Common myeloid progenitor, CD34-positive (primary cell): ENCODE results near the gene FKBP14.

Experiments used
- CTCF ChIA-PET: fragments of 350-600 bp; sonication (Branson Sonifier 250); formaldehyde crosslinking; loops from one replicate; lab custom pipeline; 2021; ENCODE audit warnings: antibody characterized with exemption; lab: Charles Lee
- POLR2A ChIA-PET: fragments of 350-600 bp; sonication (Branson Sonifier 250); formaldehyde crosslinking; loops from one replicate; lab custom pipeline; 2021; ENCODE audit warnings: antibody characterized with exemption; lab: Charles Lee
- DNase-seq, 3 donors: peaks; one replicate each; pipeline versions ENCODE4 v3.0.0 to v3.0.0-alpha.2; 2013
- H3K27ac ChIP-seq, 2 experiments: 1 replicate in 1 of 2; 2 replicates in 1 of 2; pipeline ENCODE4 v1.7.0; 2013; ENCODE audit warnings: inconsistent platforms in 2 of 2, low read length in 2 of 2, mild to moderate bottlenecking in 2 of 2, low read depth in 1 of 2, moderate library complexity in 1 of 2; ENCODE audit not compliant: severe bottlenecking in 2 of 2, insufficient read depth in 1 of 2, poor library complexity in 1 of 2
- H3K27me3 ChIP-seq, 5 experiments: replicated peaks in 2 of 5; 1 replicate in 3 of 5; 2 replicates in 2 of 5; pipeline versions ENCODE4 v1.6.1 to v1.7.0; 2013; ENCODE audit warnings: low read length in 4 of 5, mild to moderate bottlenecking in 2 of 5, moderate library complexity in 2 of 5, inconsistent platforms in 1 of 5; ENCODE audit not compliant: insufficient read depth in 5 of 5, control insufficient read depth in 4 of 5
- H3K36me3 ChIP-seq, 4 experiments: 1 replicate in 2 of 4; 2 replicates in 2 of 4; pipeline versions ENCODE4 v1.6.1 to v1.7.0; 2013; ENCODE audit warnings: low read length in 3 of 4, control low read depth in 1 of 4, mild to moderate bottlenecking in 1 of 4; ENCODE audit not compliant: control insufficient read depth in 4 of 4, insufficient read depth in 4 of 4
- H3K4me1 ChIP-seq, 4 experiments: 1 replicate in 3 of 4; 2 replicates in 1 of 4; pipeline versions ENCODE4 v1.6.1 to v1.7.1; 2013; ENCODE audit warnings: low read length in 3 of 4, mild to moderate bottlenecking in 3 of 4, control low read depth in 1 of 4, inconsistent platforms in 1 of 4, moderate library complexity in 1 of 4; ENCODE audit not compliant: control insufficient read depth in 4 of 4, insufficient read depth in 4 of 4; ENCODE audit errors: control extremely low read depth in 1 of 4
- H3K4me3 ChIP-seq, 7 experiments: 1 replicate in 4 of 7; 2 replicates in 3 of 7; pipeline versions ENCODE4 v1.5.1 to v1.7.0; 2013; ENCODE audit warnings: mild to moderate bottlenecking in 7 of 7, low read length in 6 of 7, moderate library complexity in 6 of 7, inconsistent platforms in 2 of 7, low read depth in 2 of 7, control low read depth in 1 of 7; ENCODE audit not compliant: insufficient read depth in 4 of 7, control insufficient read depth in 1 of 7; ENCODE audit errors: extremely low read depth in 1 of 7
- H3K9me3 ChIP-seq, 5 experiments: 1 replicate in 4 of 5; 2 replicates in 1 of 5; pipeline versions ENCODE4 v1.6.1 to v1.7.1; 2013; ENCODE audit warnings: low read length in 4 of 5, mild to moderate bottlenecking in 2 of 5, inconsistent platforms in 1 of 5, low read depth in 1 of 5, moderate library complexity in 1 of 5; ENCODE audit not compliant: control insufficient read depth in 4 of 5, insufficient read depth in 2 of 5; ENCODE audit errors: control extremely low read depth in 1 of 5
- WGBS: methylation state at CpG from one replicate; pipeline ENCODE4 v1.1.5; 2013; ENCODE audit not compliant: insufficient coverage; 5-methylcytosine and 5-hydroxymethylcytosine counted together

FKBP14 gene

DNA sequence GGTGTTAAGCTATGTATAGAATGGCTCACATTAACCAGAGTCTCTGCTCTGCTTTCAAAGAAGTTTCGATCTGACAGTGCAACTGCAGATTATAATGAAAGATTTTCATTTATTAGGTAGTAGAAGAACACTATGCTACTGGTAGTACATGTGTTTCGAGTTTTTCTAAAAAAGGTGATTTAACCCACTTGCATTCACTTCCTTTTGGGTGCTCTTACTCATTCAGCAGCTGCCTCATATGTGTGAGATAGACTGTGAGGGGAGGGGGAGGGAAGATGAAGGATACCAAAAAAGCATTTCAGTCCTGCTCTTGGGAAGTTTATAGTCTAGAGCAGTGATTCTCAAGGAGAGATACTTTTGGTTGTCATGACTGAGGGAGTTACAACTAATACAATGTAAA, 22.1 kb upstream of the FKBP14 start:
- ChIA-PET CTCF (interaction anchor here (1.1 to 1.5 kb wide), 4 partner anchors 7 to 93 kb away, joined by 3 to 5 read pairs (median 4); no protein-coding TSS in a partner anchor), POLR2A (no interaction called here)
- Histone ChIP-seq H3K36me3 (peaks cover 6 to 22% (median 18%) of the 10 kb centered on the region in 4 experiments), H3K27me3 (no peaks in the 10 kb centered on the region), H3K4me3 (no peak overlapping the region), H3K4me1 (no peaks in the 10 kb centered on the region), H3K27ac (no peak overlapping the region), H3K9me3 (no peaks in the 10 kb centered on the region)
- WGBS = 100% methylated on average over 2 of the region's 2 CpGs
- DNase-seq = no peak

DNA sequence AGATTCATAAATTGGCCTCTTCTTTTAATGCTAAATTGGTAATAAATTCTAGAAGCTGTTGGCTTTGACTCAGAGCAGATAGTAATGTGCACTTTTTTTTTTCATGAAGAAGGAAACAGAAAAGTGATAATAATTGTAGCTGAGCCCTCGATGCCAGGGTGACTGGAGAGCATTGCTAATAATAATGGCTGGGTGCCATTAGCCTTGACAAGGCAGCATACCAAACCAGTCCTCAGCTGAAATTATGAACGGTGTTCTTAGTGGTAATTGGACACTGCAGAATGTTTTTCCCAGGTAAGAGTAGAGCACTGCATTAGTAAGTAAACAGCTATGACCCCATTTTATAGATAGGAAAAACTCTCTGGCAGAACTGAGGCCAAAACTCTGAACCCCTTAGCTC, 20.6 kb upstream of the FKBP14 start:
- Histone ChIP-seq H3K4me1 (no peaks in the 10 kb centered on the region), H3K27ac (no peak overlapping the region), H3K27me3 (no peaks in the 10 kb centered on the region), H3K4me3 (no peak overlapping the region), H3K9me3 (peaks cover 0 to 2% (median 0%) of the 10 kb centered on the region in 5 experiments), H3K36me3 (peaks cover 6 to 22% (median 19%) of the 10 kb centered on the region in 4 experiments)
- 100% methylated on average over 1 of the region's 2 CpGs for WGBS
- CTCF ChIA-PET = interaction anchor here (0.6 to 2.1 kb wide), 4 partner anchors 11 to 16 kb away, joined by 3 to 9 read pairs (median 4); no protein-coding TSS in a partner anchor
- POLR2A ChIA-PET = no interaction called here
- DNase-seq = no peak

GRCh38 chr7:30046127-30046770, 19.7 kb upstream of the FKBP14 start:
- Histone ChIP-seq H3K9me3 (peaks cover 0 to 5% (median 0%) of the 10 kb centered on the region in 5 experiments), H3K36me3 (peaks cover 4 to 22% (median 18%) of the 10 kb centered on the region in 4 experiments), H3K27me3 (no peaks in the 10 kb centered on the region), H3K4me1 (no peaks in the 10 kb centered on the region), H3K4me3 (no peak overlapping the region), H3K27ac (no peak overlapping the region)
- CTCF ChIA-PET = interaction anchor here (2.1 kb wide), 1 partner anchor 15 kb away, joined by 9 read pairs; no protein-coding TSS in a partner anchor
- DNase-seq = no peak
- POLR2A ChIA-PET = no interaction called here
- 100% methylated on average over 2 of the region's 3 CpGs for WGBS

DNA sequence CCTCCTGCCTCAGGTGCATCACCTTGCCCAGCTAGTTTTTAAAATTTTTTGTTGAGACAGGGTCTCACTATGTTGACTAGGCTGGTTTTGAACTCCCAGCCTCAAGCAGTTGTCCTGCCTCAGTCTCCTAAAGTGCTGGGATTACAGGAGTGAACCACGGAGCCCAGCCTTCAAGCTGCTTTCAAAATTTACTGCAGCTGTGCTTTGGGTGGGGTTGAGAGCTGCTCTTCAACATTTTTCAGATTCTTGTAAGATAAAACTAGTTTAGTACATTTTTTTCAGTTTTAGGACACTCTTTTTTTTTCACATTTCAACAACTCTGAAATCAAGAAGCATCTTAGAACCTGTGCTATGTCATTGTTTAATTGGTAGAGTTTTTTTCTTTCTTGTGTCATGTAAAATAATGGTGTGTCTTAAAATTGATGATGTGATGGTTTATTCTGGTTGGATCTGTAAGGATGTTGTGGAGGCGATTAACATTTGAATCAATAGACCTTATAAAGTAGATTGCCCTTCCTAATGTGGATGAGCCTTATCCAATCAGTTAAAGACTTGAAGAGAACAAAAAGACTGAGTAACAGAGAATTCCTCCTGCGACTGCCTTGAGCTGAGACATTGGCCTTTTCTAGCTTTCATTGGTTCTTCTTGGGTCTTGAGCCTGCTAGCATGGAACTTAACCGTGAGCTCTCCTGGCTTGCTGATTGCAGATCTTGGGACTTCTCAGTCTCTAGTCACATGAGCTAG, 15.2 kb upstream of the FKBP14 start:
- WGBS = 94% methylated on average over 4 of the region's 4 CpGs
- Histone ChIP-seq H3K27me3 (no peaks in the 10 kb centered on the region), H3K4me3 (no peak overlapping the region), H3K4me1 (no peaks in the 10 kb centered on the region), H3K36me3 (peaks cover 3 to 11% (median 8%) of the 10 kb centered on the region in 4 experiments), H3K9me3 (peaks cover 0 to 5% (median 0%) of the 10 kb centered on the region in 5 experiments), H3K27ac (no peak overlapping the region)
- no peak for DNase-seq
- POLR2A ChIA-PET = no interaction called here
- CTCF ChIA-PET = interaction anchor here (0.9 to 1.5 kb wide), 5 partner anchors 8 to 48 kb away, joined by 3 to 5 read pairs (median 3); no protein-coding TSS in a partner anchor

DNA sequence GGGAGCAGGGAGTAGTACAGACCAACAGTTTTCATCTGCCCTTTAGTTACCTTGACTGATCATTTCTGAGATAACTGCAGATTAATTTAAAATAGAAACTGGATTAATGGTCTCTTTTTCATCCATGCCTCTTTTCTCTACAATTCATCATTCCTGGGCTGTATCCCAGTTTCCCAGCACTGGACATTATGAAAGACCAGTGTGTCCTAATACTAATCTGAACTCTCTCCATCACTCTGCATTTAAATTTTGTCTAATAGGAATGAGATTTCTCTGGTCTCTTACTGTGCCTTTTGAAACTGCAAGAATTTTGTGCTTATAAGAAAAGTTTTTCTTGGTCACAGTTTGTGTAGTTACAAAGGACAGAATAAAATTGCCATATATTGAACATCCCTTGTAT, 14.4 kb upstream of the FKBP14 start:
- CTCF ChIA-PET = interaction anchor here (0.9 to 1.5 kb wide), 3 partner anchors 19 to 49 kb away, joined by 3 to 5 read pairs (median 4); no protein-coding TSS in a partner anchor
- H3K36me3 ChIP-seq = peaks cover 0 to 5% (median 2%) of the 10 kb centered on the region in 4 experiments
- no peaks in the 10 kb centered on the region for H3K4me1 ChIP-seq
- no peaks in the 10 kb centered on the region for H3K27me3 ChIP-seq
- peaks cover 0 to 5% (median 0%) of the 10 kb centered on the region in 5 experiments for H3K9me3 ChIP-seq
- DNase-seq = no peak
- POLR2A ChIA-PET = no interaction called here
- H3K4me3 ChIP-seq = no peak overlapping the region
- no peak overlapping the region for H3K27ac ChIP-seq

GRCh38 chr7:30038196-30038980, 11.9 kb upstream of the FKBP14 start:
- H3K4me1 ChIP-seq = peaks cover 0 to 4% (median 2%) of the 10 kb centered on the region in 4 experiments
- peaks cover 0 to 4% (median 1%) of the 10 kb centered on the region in 4 experiments for H3K36me3 ChIP-seq
- DNase-seq = no peak
- no peaks in the 10 kb centered on the region for H3K27me3 ChIP-seq
- CTCF ChIA-PET = interaction anchor here (0.7 to 1.5 kb wide), 2 partner anchors 24 to 83 kb away, joined by 3 read pairs; no protein-coding TSS in a partner anchor
- no peak overlapping the region for H3K27ac ChIP-seq
- no peak overlapping the region for H3K4me3 ChIP-seq
- WGBS = no CpG with 5 or more reads among the region's 3 CpGs
- POLR2A ChIA-PET = interaction anchor here (1.0 kb wide), 1 partner anchor 27 kb away, joined by 3 read pairs; no protein-coding TSS in a partner anchor
- peaks cover 0 to 5% (median 0%) of the 10 kb centered on the region in 5 experiments for H3K9me3 ChIP-seq
